ENCODE data around the gene ATF7IP.

Gene ATF7IP

DNA sequence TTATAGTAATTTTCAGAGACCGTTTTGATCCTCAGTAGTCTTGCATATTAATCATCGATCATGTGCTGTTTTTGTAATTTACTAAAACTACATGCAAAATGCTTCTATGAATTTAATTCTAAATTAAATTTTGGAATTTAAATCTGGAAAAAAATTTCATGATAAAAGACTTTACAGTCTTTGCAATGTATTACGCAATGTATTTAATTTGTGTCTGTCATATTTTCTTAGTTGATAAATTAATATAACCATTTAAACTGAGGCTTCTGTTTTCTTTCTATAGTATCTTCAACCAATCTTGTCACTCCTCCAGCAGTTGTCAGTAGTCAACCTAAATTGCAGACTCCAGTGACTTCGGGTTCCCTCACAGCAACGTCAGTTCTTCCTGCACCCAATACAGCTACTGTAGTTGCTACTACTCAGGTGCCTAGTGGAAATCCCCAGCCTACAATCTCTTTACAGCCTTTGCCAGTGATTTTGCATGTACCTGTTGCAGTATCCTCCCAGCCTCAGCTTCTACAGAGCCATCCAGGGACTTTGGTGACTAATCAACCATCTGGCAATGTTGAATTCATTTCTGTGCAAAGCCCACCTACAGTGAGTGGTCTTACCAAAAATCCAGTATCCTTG, 94.8 kb downstream of the ATF7IP start:
- peaks cover 22% of the 10 kb centered on the region for H3K4me1 Mint-ChIP-seq (ENCODE audit: low read depth)
- H3K36me3 Mint-ChIP-seq (ENCODE audit: low read depth), result peaks cover 59% of the 10 kb centered on the region
- H3K9me3 Mint-ChIP-seq, result no peaks in the 10 kb centered on the region
- H3K4me3 Mint-ChIP-seq, result no peak overlapping the region
- no peaks in the 10 kb centered on the region for H3K27me3 Mint-ChIP-seq
- H3K27ac Mint-ChIP-seq, result no peak overlapping the region

DNA sequence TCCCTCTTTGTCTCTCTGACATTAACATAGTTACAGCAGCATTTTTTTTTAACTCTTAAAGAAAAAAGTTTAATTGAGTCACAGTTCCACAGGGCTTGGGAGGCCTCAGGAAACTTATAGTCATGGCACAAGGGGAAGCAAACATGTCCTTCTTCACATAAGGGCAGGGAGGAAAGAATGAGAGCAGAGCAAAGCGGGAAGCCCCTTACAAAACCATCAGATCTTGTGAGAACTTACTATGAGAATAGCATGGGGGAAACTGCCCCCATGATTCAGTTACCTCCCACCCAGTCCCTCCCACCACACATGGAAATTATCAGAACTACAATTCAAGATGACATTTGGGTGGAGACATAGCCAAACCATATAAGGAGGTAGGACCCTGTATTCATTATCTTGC, 106.0 kb downstream of the ATF7IP start:
- peaks cover 93% of the 10 kb centered on the region for H3K36me3 Mint-ChIP-seq (ENCODE audit: low read depth)
- H3K4me3 Mint-ChIP-seq, result peak overlapping the region; percentile 23
- H3K4me1 Mint-ChIP-seq (ENCODE audit: low read depth), result peaks cover 19% of the 10 kb centered on the region
- peak overlapping the region; percentile 94 for H3K27ac Mint-ChIP-seq
- no peaks in the 10 kb centered on the region for H3K27me3 Mint-ChIP-seq
- peaks cover 41% of the 10 kb centered on the region for H3K9me3 Mint-ChIP-seq

DNA sequence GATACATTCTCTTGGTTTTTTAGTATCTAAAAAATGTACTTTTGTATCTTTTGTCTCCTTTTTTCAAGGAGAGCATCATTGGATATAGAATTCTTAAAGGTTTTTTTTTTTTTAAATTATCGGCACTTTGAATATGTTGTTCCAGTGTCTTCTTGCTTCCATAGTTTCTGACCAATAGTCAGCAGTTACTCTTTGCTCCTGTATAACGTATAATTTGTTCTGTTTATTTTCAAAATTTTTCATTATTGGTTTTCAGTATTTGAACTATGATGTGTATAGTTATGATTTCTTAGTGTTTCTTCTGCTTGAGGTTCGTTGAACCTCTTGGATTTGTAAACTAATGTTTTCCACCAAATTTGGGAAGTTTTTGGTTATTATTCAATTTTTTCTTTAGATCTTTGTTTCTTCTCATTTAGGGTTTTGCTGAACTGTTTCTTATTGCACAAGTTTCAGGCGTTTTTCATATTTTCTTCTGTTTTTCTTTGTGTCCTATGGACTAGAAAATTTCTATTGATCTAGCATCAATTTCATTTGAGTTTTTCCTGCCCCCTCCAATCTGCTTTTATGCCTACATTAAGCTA, 108.3 kb downstream of the ATF7IP start:
- H3K27me3 Mint-ChIP-seq, result no peaks in the 10 kb centered on the region
- no peak overlapping the region for H3K4me3 Mint-ChIP-seq
- H3K9me3 Mint-ChIP-seq, result peaks cover 41% of the 10 kb centered on the region
- peaks cover 20% of the 10 kb centered on the region for H3K4me1 Mint-ChIP-seq (ENCODE audit: low read depth)
- H3K27ac Mint-ChIP-seq, result no peak overlapping the region
- H3K36me3 Mint-ChIP-seq (ENCODE audit: low read depth), result peaks cover 92% of the 10 kb centered on the region

DNA sequence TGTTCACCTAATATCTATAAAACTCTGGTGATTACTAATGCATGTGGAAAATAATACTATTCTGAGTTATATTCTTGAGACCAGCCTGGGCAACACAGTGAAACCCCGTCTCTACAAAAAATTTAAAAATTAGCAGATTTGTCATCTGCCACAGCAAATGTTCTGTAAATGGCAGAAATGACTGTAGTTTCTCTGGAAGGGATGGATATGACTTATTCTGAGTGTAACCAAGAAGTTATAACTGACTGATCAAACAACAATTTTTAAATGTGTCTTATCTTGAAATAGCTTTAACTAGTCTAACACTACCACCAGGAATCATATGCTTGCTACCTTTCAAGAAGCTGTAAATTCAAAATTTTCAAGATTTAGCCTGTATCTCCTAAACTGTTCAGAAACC, 113.5 kb downstream of the ATF7IP start:
- H3K9me3 Mint-ChIP-seq, result peaks cover 5% of the 10 kb centered on the region
- H3K4me1 Mint-ChIP-seq (ENCODE audit: low read depth), result peaks cover 13% of the 10 kb centered on the region
- H3K4me3 Mint-ChIP-seq, result no peak overlapping the region
- H3K27ac Mint-ChIP-seq, result peak overlapping the region; percentile 12
- peaks cover 83% of the 10 kb centered on the region for H3K36me3 Mint-ChIP-seq (ENCODE audit: low read depth)
- no peaks in the 10 kb centered on the region for H3K27me3 Mint-ChIP-seq

DNA sequence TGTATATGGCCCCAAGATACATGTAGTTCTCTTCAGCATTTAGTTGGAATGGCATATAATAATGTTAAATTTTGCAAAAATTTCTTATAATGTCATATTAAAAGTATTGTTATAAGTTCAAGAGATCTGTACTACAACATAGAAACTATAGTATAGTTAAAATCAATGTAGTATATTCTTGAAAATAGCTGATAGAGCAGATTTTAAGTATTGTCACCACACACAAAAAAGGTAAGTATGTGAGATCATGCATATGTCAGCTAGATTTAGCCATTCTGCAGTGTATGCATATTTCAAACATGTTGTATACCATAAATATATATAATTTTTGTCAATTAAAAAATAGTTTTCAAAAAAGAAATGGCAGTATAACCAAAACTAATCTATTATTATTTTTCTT, 115.7 kb downstream of the ATF7IP start:
- H3K36me3 Mint-ChIP-seq (ENCODE audit: low read depth), result peaks cover 81% of the 10 kb centered on the region
- H3K9me3 Mint-ChIP-seq, result no peaks in the 10 kb centered on the region
- no peak overlapping the region for H3K27ac Mint-ChIP-seq

DNA sequence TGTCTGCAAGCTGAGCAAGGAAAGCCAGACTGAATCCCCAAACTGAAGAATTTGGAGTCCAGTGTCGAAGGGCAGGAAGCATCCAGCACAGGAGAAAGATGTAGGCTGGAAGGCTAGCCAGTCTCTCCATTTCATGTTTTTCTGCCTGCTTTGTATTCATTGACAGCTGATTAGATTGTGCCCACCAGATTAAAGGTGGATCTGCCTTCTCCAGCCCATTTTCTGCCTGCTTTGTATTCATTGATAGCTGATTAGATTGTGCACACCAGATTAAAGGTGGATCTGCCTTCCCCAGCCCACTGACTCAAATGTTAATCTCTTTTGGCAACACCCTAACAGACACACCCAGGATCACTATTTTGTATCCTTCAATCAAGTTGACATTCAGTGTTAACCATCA, 116.9 kb downstream of the ATF7IP start:
- Mint-ChIP-seq H3K36me3 (ENCODE audit: low read depth) (peaks cover 86% of the 10 kb centered on the region), H3K9me3 (no peaks in the 10 kb centered on the region), H3K27ac (peak overlapping the region; percentile 5), H3K4me3 (no peak overlapping the region), H3K27me3 (no peaks in the 10 kb centered on the region), H3K4me1 (ENCODE audit: low read depth) (peaks cover 13% of the 10 kb centered on the region)

More for the DNA sequence above, 115.7 kb downstream of the ATF7IP start:
- Mint-ChIP-seq H3K27me3 (no peaks in the 10 kb centered on the region), H3K4me3 (no peak overlapping the region), H3K4me1 (ENCODE audit: low read depth) (peaks cover 13% of the 10 kb centered on the region)

DNA sequence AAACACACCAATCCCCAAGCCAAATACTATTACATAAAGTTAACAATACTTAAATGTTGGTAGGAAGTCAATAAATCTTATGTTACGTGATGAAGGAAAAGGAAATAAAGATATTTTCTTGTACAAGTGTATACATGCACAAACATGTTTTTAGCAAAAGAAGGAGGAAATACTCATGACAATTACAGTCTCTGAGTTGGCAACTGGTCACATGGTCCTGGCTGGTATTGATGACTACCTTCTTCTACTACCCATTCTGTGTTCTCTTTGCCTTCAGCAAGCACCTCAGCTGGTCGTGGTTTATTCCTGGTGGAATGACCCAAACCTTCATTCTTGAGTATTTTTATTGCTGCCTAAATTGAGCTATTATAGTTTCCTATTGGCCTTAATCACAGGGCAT, 117.4 kb downstream of the ATF7IP start:
- Mint-ChIP-seq H3K9me3 (no peaks in the 10 kb centered on the region), H3K27me3 (no peaks in the 10 kb centered on the region), H3K4me3 (no peak overlapping the region), H3K27ac (peak overlapping the region; percentile 5), H3K36me3 (ENCODE audit: low read depth) (peaks cover 86% of the 10 kb centered on the region), H3K4me1 (ENCODE audit: low read depth) (peaks cover 13% of the 10 kb centered on the region)

DNA sequence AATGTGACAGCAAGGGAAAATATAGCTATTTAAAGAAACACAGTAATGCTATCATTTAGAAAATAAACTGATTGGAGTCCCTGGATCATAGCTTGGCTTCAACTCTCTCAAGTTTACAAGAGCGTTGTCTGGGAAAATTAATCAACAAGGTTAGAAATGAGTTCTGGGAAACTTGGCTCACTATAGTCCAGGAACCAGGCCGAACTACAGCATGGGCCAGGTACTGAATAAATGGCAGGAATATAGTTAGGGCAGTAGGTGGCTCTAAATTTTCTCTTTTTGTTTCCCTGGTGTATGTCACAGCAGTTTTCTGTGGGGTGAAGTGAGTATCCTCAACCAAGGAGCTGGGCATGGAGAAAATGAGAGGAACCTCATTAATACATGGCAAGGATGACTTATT, 129.8 kb downstream of the ATF7IP start:
- Mint-ChIP-seq H3K27me3 (no peaks in the 10 kb centered on the region), H3K36me3 (ENCODE audit: low read depth) (peaks cover 87% of the 10 kb centered on the region), H3K4me1 (ENCODE audit: low read depth) (peaks cover 13% of the 10 kb centered on the region), H3K4me3 (no peak overlapping the region), H3K27ac (no peak overlapping the region), H3K9me3 (no peaks in the 10 kb centered on the region)

DNA sequence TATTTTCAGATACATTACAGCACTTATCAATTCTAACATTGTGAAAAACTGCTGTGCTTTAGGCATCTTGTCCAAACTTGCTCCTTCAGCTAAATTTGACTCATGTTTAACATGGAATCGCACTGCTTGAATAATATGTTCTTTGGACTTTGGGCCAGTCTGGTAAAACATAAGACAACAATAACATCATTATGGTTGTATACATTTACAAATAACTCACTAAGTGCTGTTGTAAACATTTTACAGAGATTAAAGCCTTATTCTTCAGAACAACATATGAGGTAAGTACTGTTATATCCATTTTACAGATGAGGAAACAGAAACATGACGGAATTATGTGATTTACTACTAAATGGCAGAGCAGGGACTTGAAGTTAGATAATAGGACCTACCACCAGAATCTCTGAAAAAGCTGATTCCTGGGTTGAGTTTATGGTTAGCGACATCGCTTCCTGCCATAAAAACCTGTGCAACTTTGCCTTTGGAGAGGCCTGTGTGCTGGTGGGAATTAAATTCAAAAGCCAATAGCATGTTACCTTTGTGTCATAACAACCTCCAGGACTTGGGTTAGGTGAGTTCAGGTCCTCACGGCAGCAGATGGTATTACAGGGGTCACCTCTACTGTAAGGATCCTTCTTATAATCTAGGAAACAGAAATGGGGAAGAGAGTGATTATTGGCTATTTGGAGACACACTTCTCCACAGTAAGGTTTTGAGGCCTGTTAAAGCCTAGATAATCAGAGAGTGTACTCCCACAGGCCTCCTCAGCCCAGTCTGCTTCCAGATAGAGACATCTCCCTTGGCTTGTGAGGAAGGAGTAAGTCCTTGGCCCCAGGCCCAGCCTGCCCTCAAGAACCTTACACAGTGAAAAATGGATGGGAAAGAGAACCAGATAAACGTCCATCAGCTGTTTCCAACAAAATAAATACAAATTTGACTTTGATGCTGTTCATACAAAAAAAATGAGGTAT, 140.4 kb downstream of the ATF7IP start:
- H3K9me3 Mint-ChIP-seq, result no peaks in the 10 kb centered on the region
- no peak overlapping the region for H3K4me3 Mint-ChIP-seq
- H3K4me1 Mint-ChIP-seq (ENCODE audit: low read depth), result peaks cover 3% of the 10 kb centered on the region
- peaks cover 38% of the 10 kb centered on the region for H3K36me3 Mint-ChIP-seq (ENCODE audit: low read depth)
- H3K27ac Mint-ChIP-seq, result no peak overlapping the region
- no peaks in the 10 kb centered on the region for H3K27me3 Mint-ChIP-seq

DNA sequence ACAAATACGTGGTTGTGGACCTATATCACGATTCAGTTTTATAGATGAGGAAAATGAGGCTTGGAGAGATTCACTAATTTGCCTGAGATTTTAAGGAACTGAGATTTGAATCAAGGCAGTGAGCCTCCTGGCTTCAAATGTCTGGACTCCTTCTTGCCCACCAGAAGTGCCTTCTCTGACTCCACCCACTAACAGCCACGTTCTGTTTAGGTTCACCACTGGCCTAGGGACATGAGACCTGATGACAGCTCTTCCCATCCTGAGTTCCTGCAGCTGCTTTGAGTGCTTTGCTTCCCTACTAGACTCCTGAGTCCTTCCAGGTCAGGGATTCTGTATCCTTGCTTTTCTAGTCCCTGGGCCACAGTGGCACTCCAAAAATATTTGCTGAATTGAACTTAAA, 145.1 kb downstream of the ATF7IP start:
- Mint-ChIP-seq H3K9me3 (no peaks in the 10 kb centered on the region), H3K4me3 (no peak overlapping the region), H3K4me1 (ENCODE audit: low read depth) (no peaks in the 10 kb centered on the region), H3K36me3 (ENCODE audit: low read depth) (peaks cover 6% of the 10 kb centered on the region), H3K27me3 (peaks cover 3% of the 10 kb centered on the region), H3K27ac (no peak overlapping the region)

DNA sequence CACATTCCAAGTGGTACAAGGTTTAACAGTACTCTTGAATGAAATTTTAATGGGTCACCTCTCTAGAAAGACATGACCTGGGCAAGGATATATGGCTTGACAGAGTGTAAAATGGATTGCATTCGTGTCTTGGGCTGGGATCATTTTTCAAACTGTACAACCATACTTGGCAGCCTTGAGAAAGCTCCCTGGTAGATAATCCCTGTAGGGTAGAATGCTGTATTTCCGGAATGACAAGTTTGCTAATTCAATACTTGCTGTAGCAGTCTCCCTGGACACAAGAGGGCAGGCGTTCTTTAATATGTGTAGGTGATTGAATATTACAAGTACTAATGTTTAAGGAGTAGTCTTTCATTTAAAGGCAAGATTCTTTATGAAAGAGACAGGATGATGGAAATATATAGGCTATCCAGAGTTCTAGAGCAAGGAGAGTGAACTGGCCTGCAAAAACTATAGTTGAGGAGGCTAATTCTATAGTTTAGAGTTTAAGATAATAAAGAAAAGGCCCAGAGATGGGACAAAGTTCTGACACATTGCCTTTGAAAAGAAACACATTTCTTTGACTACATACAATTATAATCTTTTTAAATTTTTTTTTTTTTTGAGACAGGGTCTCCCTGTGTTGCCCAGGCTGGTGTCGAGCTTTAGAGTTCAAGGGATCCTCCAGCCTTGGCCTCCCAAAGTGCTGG, 148.8 kb downstream of the ATF7IP start:
- no peak overlapping the region for H3K4me3 Mint-ChIP-seq
- H3K9me3 Mint-ChIP-seq, result no peaks in the 10 kb centered on the region
- H3K27me3 Mint-ChIP-seq, result peaks cover 3% of the 10 kb centered on the region
- H3K36me3 Mint-ChIP-seq (ENCODE audit: low read depth), result no peaks in the 10 kb centered on the region
- no peak overlapping the region for H3K27ac Mint-ChIP-seq
- no peaks in the 10 kb centered on the region for H3K4me1 Mint-ChIP-seq (ENCODE audit: low read depth)

DNA sequence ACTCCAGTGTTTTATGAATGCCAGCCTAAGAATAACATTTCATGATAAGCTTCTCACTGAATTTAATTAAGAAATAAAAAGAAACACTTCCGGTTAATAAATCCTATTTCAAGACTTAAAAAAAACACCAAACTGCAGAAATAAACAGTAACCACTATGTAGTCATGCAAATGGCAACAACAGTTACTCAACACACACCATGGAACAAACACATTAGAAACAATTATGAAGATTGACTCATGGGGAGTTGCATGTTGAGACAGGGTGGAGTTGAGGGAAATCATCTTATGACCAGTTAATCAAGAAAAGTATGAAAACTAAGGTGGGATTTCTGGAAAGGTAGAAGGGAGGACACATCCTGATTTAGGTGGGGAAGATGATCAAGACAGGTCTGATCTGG, 149.5 kb downstream of the ATF7IP start:
- peaks cover 3% of the 10 kb centered on the region for H3K27me3 Mint-ChIP-seq
- no peak overlapping the region for H3K27ac Mint-ChIP-seq
- H3K9me3 Mint-ChIP-seq, result peaks cover 4% of the 10 kb centered on the region
- H3K4me1 Mint-ChIP-seq (ENCODE audit: low read depth), result no peaks in the 10 kb centered on the region
- H3K36me3 Mint-ChIP-seq (ENCODE audit: low read depth), result no peaks in the 10 kb centered on the region
- H3K4me3 Mint-ChIP-seq, result no peak overlapping the region

DNA sequence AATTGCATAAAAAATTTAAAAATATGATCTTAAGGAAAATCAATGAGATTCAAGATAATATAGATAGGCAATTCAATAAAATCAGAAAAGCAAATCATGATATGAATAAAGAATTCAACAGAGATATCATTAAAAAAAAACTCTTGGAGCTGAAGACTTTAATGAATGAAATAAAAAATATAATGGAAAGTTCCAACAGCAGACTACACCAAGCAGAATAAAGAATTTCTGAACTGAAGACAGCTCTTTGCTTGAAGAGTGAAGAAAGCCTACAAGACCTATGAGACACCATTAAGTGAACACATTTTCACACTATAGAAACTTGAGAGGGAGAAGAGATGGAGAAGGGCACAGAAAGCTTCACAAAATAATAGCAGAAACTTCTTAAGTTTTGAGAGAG, 156.3 kb downstream of the ATF7IP start:
- H3K27me3 Mint-ChIP-seq, result peaks cover 14% of the 10 kb centered on the region
- peaks cover 7% of the 10 kb centered on the region for H3K36me3 Mint-ChIP-seq (ENCODE audit: low read depth)
- no peak overlapping the region for H3K27ac Mint-ChIP-seq
- no peak overlapping the region for H3K4me3 Mint-ChIP-seq
- peaks cover 47% of the 10 kb centered on the region for H3K9me3 Mint-ChIP-seq
- H3K4me1 Mint-ChIP-seq (ENCODE audit: low read depth), result no peaks in the 10 kb centered on the region

DNA sequence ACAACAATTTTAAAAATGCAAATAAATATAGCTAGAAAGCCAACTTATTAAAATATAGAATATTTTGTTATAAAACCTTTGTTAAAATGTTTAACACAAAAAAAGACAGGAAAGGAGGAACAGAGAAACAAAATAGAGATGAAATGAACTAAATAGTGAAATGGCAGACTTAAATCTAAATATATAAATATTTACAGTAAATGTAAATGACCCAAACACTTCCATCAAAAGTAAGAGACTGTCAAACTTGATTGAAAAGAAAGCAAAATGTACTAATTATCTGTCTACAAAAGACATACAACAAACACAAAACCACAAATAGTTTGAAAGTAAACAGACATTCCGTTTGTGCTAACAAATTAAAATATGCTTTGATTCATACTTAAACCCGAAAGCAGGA, 160.5 kb downstream of the ATF7IP start:
- Mint-ChIP-seq H3K9me3 (peaks cover 35% of the 10 kb centered on the region), H3K4me1 (ENCODE audit: low read depth) (no peaks in the 10 kb centered on the region), H3K27me3 (peaks cover 14% of the 10 kb centered on the region)

DNA sequence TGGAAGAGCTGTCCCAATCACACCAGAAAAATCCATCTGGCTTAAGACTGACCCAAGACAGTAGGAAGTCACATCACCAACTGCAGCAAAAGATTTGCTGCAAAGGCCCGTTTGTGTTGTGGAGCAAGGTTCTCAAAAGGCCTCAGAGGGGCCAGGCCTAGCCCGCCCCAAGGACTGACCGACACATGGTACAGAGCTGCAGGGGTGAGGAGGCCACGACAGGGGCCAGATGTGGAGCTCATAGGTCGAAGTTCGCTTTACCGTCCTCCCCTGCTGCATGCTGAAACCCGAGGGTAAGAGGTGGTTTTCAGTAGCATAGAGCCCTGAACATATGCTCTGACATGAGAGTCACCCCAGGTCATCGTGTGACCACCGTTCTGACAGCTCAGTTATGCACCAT, 166.7 kb downstream of the ATF7IP start:
- Mint-ChIP-seq H3K27ac (no peak overlapping the region), H3K27me3 (peaks cover 1% of the 10 kb centered on the region), H3K4me1 (ENCODE audit: low read depth) (no peaks in the 10 kb centered on the region), H3K9me3 (peaks cover 4% of the 10 kb centered on the region), H3K4me3 (no peak overlapping the region), H3K36me3 (ENCODE audit: low read depth) (no peaks in the 10 kb centered on the region)

More for the DNA sequence above, 160.5 kb downstream of the ATF7IP start:
- H3K36me3 Mint-ChIP-seq (ENCODE audit: low read depth), result peaks cover 7% of the 10 kb centered on the region
- no peak overlapping the region for H3K27ac Mint-ChIP-seq
- H3K4me3 Mint-ChIP-seq, result no peak overlapping the region
